Aorta (tissue), 5 donors: ENCODE data around the gene CDH12. TPM values are rescaled to one million over a fixed set of nuclear protein-coding genes. Genes with fewer than 3 reads are reported as not detected.
"Not testable (repeated sequence)": the region's sequence is repeated elsewhere in the genome, so short reads cannot be mapped to it uniquely, and the experiment has no call there.

ENCODE experiments used
- ATAC-seq: fragments of 200-7000 bp; cut with Tn5 transposase; one replicate; pipeline ENCODE4 v1.9.1; 2022; ENCODE audit warnings: moderate library complexity; ENCODE audit not compliant: low FRiP score
- DNase-seq, 2 donors: peaks; one replicate each; pipeline ENCODE4 v3.0.0-alpha.2; 2020
- H3K27ac ChIP-seq, 2 donors: one replicate each; pipeline ENCODE4 v1.5.1; 2013; ENCODE audit warnings: low read length in 2 of 2, mild to moderate bottlenecking in 2 of 2, moderate library complexity in 2 of 2, control low read depth in 1 of 2, inconsistent platforms in 1 of 2, low read depth in 1 of 2
- H3K27me3 ChIP-seq, 2 donors: one replicate each; pipeline ENCODE4 v1.6.1; 2013; ENCODE audit warnings: control low read depth in 1 of 2, low read length in 1 of 2, mild to moderate bottlenecking in 1 of 2, moderate library complexity in 1 of 2; ENCODE audit not compliant: insufficient read depth in 2 of 2, control insufficient read depth in 1 of 2
- H3K36me3 ChIP-seq, 2 donors: one replicate each; pipeline ENCODE4 v1.6.1; 2013; ENCODE audit warnings: control low read depth in 1 of 2, low read length in 1 of 2, mild to moderate bottlenecking in 1 of 2; ENCODE audit not compliant: insufficient read depth in 2 of 2, control insufficient read depth in 1 of 2
- H3K4me1 ChIP-seq, 2 donors: one replicate each; pipeline ENCODE4 v1.6.1; 2013; ENCODE audit warnings: low read length in 2 of 2, control low read depth in 1 of 2, mild to moderate bottlenecking in 1 of 2, moderate library complexity in 1 of 2; ENCODE audit not compliant: insufficient read depth in 2 of 2, control insufficient read depth in 1 of 2
- H3K4me3 ChIP-seq, 2 donors: one replicate each; pipeline ENCODE4 v1.5.1; 2013; ENCODE audit warnings: low read length in 2 of 2, control low read depth in 1 of 2, mild to moderate bottlenecking in 1 of 2
- H3K9me3 ChIP-seq: one replicate; pipeline ENCODE4 v1.6.1; 2013; ENCODE audit warnings: mild to moderate bottlenecking, low read length; ENCODE audit not compliant: control insufficient read depth
- WGBS, 2 donors: extraction: QIAGEN DNeasy Blood & Tissue Kit; methylation state at CpG; one replicate each; pipeline ENCODE4 v1.1.7; 2013; 5-methylcytosine and 5-hydroxymethylcytosine counted together
- intact Hi-C, 2 donors: fragments of 100-400 bp; cut with DNase I; formaldehyde crosslinking; loops; one replicate each; pipeline versions ENCODE4 v1.14.2 to v1.15.0; 2022
- polyA plus RNA-seq, 2 donors: library from polyadenylated mRNA; stranded (reverse); fragments of 200-250 nt; gene quantifications; one replicate each; pipeline ENCODE4 v1.2.3, GENCODE V29; 2013
- total RNA-seq, 2 donors: library from RNA; stranded (reverse); fragmentation: NEBNext Ultra II Directional; extraction: Animal tissue kit (Norgen Biotek cat#: 25700); gene quantifications; one replicate each; pipeline ENCODE4 v1.2.1, GENCODE V29; 2021
- donor health status: healthy with polysubstance abuse.
- donor health status: Bipolar disorder and iron deficiency.
- donor health status: DM: no; HTN: no; CAD: no.
- donor health status: DM: no; HTN: no; CAD: no.
- donor health status: DM: yes; HTN: yes; CAD: no.

CDH12 gene
- total and polyA plus RNA-seq, 4 donors, result not detected

- no peaks in the 10 kb centered on the region for H3K27me3 ChIP-seq
- no peak for ATAC-seq
- no peaks in the 10 kb centered on the region for H3K4me1 ChIP-seq
- no peak overlapping the region for H3K4me3 ChIP-seq
- H3K36me3 ChIP-seq, result no peaks in the 10 kb centered on the region
- DNase-seq, result no peak
- no peaks in the 10 kb centered on the region for H3K9me3 ChIP-seq
- intact Hi-C loops, result no loop called here
- H3K27ac ChIP-seq, result no peak overlapping the region
- WGBS, 2 donors, result 60 to 65% methylated on average over 2 of the region's 2 CpGs
Observed at GRCh38 chr5:22306011-22306410, 547.1 kb downstream of the CDH12 start.

DNA sequence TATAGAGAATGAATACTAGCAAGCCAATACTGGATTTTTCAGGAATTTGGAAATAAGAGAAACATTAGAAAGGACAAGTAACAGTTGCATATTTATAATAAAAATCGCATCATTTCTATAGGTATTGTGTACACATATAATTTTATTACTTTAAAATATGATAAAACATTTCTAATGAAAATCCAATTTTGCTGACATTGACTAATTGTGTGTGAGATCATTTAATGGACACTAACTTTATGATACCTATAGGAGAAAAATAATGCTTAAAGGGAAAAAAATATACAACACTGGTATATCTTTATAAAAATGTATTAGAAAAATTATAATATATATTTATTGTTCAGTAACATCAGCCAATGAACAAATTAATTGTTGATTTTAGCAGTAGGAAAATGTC lies 557.3 kb downstream of the CDH12 start:
- Histone ChIP-seq H3K27ac (no peak overlapping the region), H3K4me3 (no peak overlapping the region), H3K27me3 (no peaks in the 10 kb centered on the region), H3K4me1 (no peaks in the 10 kb centered on the region), H3K9me3 (no peaks in the 10 kb centered on the region), H3K36me3 (no peaks in the 10 kb centered on the region)
- no peak for DNase-seq
- 76 to 83% methylated on average over 1 of the region's 1 CpG for WGBS, 2 donors
- no peak for ATAC-seq
- intact Hi-C loops, result no loop called here

DNA sequence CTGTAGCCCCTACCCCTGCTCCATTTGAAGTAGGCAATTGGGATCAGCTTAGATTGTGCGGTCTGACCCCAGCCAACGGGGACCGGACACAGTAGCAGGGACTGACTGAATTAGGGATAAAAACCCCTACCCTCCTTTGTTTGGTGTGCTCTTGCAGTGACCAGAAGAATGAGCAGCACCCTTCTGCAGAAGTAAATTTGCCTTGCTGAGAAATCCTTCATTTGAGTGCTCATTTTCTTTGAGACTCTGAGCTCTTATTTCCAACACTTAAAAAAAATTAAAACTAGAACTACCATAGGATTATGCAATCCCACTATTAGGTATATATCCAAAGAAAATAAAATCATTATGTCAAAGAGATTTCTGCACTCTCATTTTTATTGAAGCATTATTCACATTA lies 560.0 kb downstream of the CDH12 start:
- WGBS, 2 donors, result 90 to 93% methylated on average over 3 of the region's 3 CpGs
- peaks cover 5% of the 10 kb centered on the region for H3K9me3 ChIP-seq
- no peaks in the 10 kb centered on the region for H3K36me3 ChIP-seq
- H3K4me3 ChIP-seq, result no peak overlapping the region
- no peaks in the 10 kb centered on the region for H3K4me1 ChIP-seq
- DNase-seq (no peak), ATAC-seq (no peak)
- H3K27me3 ChIP-seq, result no peaks in the 10 kb centered on the region
- no peak overlapping the region for H3K27ac ChIP-seq
- intact Hi-C loops, result no loop called here

DNA sequence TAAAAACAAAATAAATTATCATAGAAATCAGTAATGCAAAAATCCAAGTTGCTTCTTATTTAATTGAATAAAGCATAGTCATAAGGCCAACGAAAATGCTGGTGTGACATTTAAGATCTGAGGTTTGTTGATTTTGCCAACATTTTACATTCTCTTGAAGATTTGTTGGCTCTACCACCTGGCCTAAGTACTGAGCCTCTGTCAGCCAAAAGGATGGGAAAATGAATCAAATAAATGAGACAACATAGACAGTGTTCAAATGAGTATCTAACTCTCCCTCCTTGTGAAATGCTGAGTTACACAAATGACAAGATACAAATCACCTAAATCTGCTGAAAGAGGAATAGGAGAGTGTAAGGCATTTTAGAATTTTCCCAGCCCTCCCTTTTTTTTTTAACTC lies 575.0 kb downstream of the CDH12 start:
- Histone ChIP-seq H3K36me3 (no peaks in the 10 kb centered on the region), H3K9me3 (no peaks in the 10 kb centered on the region), H3K4me3 (no peak overlapping the region), H3K27me3 (no peaks in the 10 kb centered on the region), H3K27ac (no peak overlapping the region), H3K4me1 (no peaks in the 10 kb centered on the region)
- 38 to 60% methylated on average over 1 of the region's 1 CpG for WGBS, 2 donors
- ATAC-seq (no peak), DNase-seq (no peak)
- intact Hi-C loops, result no loop called here

DNA sequence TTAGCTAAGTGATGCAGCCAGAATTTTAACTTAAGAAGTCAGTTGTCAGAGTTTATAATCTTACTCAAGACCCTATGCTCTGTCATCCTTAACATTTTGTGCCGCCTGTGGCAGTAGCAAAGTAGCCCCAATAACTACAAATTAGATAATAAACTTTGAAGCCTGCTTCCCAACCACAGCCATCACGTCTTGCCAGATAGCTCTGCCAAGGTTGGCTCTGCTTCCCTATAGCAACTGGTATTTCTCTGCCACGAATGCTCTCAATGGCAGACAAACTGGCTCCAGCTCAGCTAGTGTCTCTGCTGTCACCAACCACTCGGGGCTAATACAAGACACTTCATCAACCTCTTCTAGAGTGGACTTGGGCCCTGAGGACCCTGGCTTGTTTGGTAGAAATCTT lies 576.1 kb downstream of the CDH12 start:
- H3K9me3 ChIP-seq, result no peaks in the 10 kb centered on the region
- 64 to 76% methylated on average over 4 of the region's 4 CpGs for WGBS, 2 donors
- no peaks in the 10 kb centered on the region for H3K4me1 ChIP-seq
- H3K27ac ChIP-seq, result no peak overlapping the region
- no peak for ATAC-seq
- H3K36me3 ChIP-seq, result no peaks in the 10 kb centered on the region
- no peak for DNase-seq
- H3K4me3 ChIP-seq, result no peak overlapping the region
- H3K27me3 ChIP-seq, result no peaks in the 10 kb centered on the region
- intact Hi-C loops, result no loop called here

- H3K4me3 ChIP-seq, H3K27ac ChIP-seq, H3K27me3 ChIP-seq, ATAC-seq, H3K36me3 ChIP-seq, H3K9me3 ChIP-seq, DNase-seq, H3K4me1 ChIP-seq, intact Hi-C loops: not testable (repeated sequence)
- 86 to 87% methylated on average over 7 of the region's 7 CpGs for WGBS, 2 donors
Observed at GRCh38 chr5:22265855-22266254, 587.3 kb downstream of the CDH12 start.

DNA sequence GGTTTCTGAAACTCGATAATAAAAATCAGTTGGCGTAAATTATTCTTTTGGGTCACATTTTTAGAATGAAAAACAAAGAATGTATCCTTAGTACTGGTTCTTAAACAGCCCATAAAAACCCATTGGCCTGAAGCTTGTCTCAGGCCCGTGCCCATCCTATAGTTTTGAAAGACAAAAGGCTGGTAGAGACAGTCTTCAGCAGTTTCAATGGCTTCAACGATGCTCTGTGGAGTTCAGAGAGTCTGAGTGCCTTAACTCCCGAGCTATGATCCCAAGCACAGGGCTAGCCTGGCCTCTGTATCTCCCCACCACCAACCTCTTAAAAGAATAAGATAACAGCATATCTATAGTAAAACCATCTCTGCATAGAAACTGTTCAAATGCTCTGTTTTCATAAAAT lies 595.0 kb downstream of the CDH12 start:
- no peak overlapping the region for H3K27ac ChIP-seq
- no peak overlapping the region for H3K4me3 ChIP-seq
- intact Hi-C loops, result no loop called here
- DNase-seq, result no peak
- ATAC-seq, result no peak
- H3K27me3 ChIP-seq, result no peaks in the 10 kb centered on the region
- H3K4me1 ChIP-seq, result no peaks in the 10 kb centered on the region
- WGBS, 2 donors, result 63 to 69% methylated on average over 5 of the region's 5 CpGs
- no peaks in the 10 kb centered on the region for H3K36me3 ChIP-seq
- H3K9me3 ChIP-seq, result no peaks in the 10 kb centered on the region

DNA sequence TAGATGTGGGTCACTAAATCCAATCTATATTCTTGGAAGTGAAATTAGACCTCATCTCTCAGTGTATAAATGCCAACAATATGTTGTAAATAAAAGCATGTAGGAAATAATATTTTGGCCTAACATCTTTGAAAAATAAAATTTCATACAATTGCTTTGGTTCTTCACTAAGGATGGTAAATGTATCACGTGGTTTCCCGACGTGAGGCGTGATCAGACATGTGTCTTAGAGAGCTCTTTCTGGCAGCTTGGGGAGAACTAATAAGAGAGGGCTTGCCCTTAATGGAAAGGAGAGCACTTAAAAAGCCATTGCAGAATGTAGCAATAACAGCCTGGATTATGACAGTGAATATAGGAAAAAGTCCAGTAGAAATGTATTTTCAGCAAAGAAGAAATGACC lies 602.6 kb downstream of the CDH12 start:
- DNase-seq (no peak), ATAC-seq (no peak)
- 53 to 63% methylated on average over 4 of the region's 4 CpGs for WGBS, 2 donors
- intact Hi-C loops, result no loop called here
- H3K9me3 ChIP-seq, result no peaks in the 10 kb centered on the region
- H3K27ac ChIP-seq, result no peak overlapping the region
- no peaks in the 10 kb centered on the region for H3K36me3 ChIP-seq
- no peak overlapping the region for H3K4me3 ChIP-seq
- H3K27me3 ChIP-seq, result no peaks in the 10 kb centered on the region
- H3K4me1 ChIP-seq, result no peaks in the 10 kb centered on the region

DNA sequence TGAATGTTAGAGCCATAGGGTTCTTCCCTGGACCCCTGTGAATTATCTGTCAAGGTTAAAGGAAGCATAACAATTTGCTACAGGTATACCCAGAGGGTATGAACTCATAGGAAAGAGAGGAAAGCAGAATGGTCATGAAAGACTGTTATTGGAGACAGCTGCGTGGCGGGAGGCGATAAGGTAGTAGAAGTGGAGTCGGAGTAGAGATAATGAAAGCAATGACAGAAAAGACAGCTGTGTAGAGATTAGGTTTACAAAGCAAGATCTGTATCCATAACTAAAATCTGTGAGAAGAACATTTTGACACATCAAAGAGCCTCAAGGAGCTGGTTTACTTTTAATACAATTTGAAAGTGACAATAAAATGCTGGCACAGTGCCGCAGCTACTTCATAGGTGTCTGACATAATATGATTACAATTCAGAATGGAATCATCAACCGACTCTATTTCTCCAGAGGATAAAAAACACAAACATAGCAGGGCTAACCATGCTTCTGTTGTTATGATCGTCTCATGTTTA lies 603.9 kb downstream of the CDH12 start:
- no peak for DNase-seq
- Histone ChIP-seq H3K36me3 (no peaks in the 10 kb centered on the region), H3K9me3 (no peaks in the 10 kb centered on the region), H3K27me3 (no peaks in the 10 kb centered on the region), H3K27ac (no peak overlapping the region), H3K4me1 (no peaks in the 10 kb centered on the region), H3K4me3 (no peak overlapping the region)
- WGBS, 2 donors, result 86 to 90% methylated on average over 7 of the region's 7 CpGs
- intact Hi-C loops, result no loop called here
- ATAC-seq, result no peak
